ENCODE results near the gene SUSD3. TPM values are rescaled to one million over a fixed set of nuclear protein-coding genes. Genes with fewer than 3 reads are reported as not detected.

SUSD3 gene
- total RNA-seq, result not detected in 2 replicates
- 0.14 TPM in 1 of 2 replicates, not detected in the other for polyA plus RNA-seq
- not detected in 2 replicates for polyA plus RNA-seq (2011; cell fraction: cytosol; rRNA removed)
- not detected in 2 replicates for polyA plus RNA-seq (2011; cell fraction: nucleus; rRNA removed)
- not detected in 2 replicates for polyA plus RNA-seq (2012)
- 0.40 and 0.68 TPM in 2 replicates for polyA minus RNA-seq
- polyA minus RNA-seq (2011; cell fraction: cytosol; rRNA and poly(A)+ RNA removed), result not detected
- polyA minus RNA-seq (2011; cell fraction: nucleus; rRNA and poly(A)+ RNA removed), result not detected in 2 replicates
- not detected for Bru-seq, nascent RNA
- BruChase-seq, experiment 1, labeled RNA remaining after a 6-hour chase, result percentile 7 among the genes with signal in this experiment
- not detected for BruChase-seq, experiment 2, labeled RNA remaining after a 2-hour chase
- long read RNA-seq, partial matches to known transcripts, result 0 of 1 reads
- long read RNA-seq, other reads (novel, unspliced or antisense), result 1 of 1 reads

GRCh38 chr9:93058355-93059010, at the start of gene SUSD3:
TSS of gene SUSD3 (plus strand) at chr9:93058701. CDS start at chr9:93058743, 42 bp downstream.
- no peak within 1 kb of the TSS for H3K4me2 ChIP-seq (ENCODE audit: insufficient read depth, low read length)
- intact Hi-C loops (cut with micrococcal nuclease), result loop anchor here (5.0 kb wide), 1 partner anchor 34 kb away; no protein-coding TSS in a partner anchor
- H3K79me2 ChIP-seq (ENCODE audit: control insufficient read depth, insufficient read depth, low read length), result no peaks in the 10 kb centered on the region
- BruUV-seq (replicated peaks), result no TSS peak
- H3K27ac ChIP-seq (ENCODE audit: insufficient read depth, low read depth, low read length), result no peak within 1 kb of the TSS
- FAIRE-seq, result no peak
- no peaks in the 10 kb centered on the region for H3K36me3 ChIP-seq (ENCODE audit: control insufficient read depth in 2 of 2, extremely low read depth in 1 of 2, insufficient read depth in 2 of 2, low read length in 2 of 2)
- ChIA-PET POLR2A (no interaction called here), CTCF (no interaction called here)
- no peaks in the 10 kb centered on the region for H3K9me1 ChIP-seq (replicated peaks; ENCODE audit: control insufficient read depth, extremely low read depth, insufficient read depth, low read length)
- peak; percentile 32 for DNase-seq (ENCODE audit: low read depth, low spot score)
- no peak within 1 kb of the TSS for H3K9ac ChIP-seq (replicated peaks; ENCODE audit: extremely low read depth, insufficient read depth, low read length)
- H3K4me1 ChIP-seq (ENCODE audit: control insufficient read depth, extremely low read depth, insufficient read depth, low read length), result no peaks in the 10 kb centered on the region
- no peak within 1 kb of the TSS for H2AFZ ChIP-seq (ENCODE audit: low read depth, low read length)
- H4K20me1 ChIP-seq (replicated peaks; ENCODE audit: control insufficient read depth, extremely low read depth, insufficient read depth, low read length), result no peaks in the 10 kb centered on the region
- TF ChIP-seq MYC (IDR thresholded peaks at IDR 0.05; ENCODE audit: low read depth, low read length), result no peak
- H3K27me3 ChIP-seq (ENCODE audit: control insufficient read depth in 2 of 2, insufficient read depth in 2 of 2, low read length in 2 of 2), result peaks cover 0 to 2% of the 10 kb centered on the region in 2 experiments
- dilution Hi-C loops (cut with MboI; ENCODE audit: extremely low pct_ligation_motif_present, low sequenced_read_pairs), result no loop called here
- no peaks in the 10 kb centered on the region for H3K9me3 ChIP-seq (replicated peaks; ENCODE audit: control insufficient read depth, insufficient read depth, low read length)
- H3K4me3 ChIP-seq (replicated peaks in 1 of 3; ENCODE audit: insufficient read depth in 1 of 3, low read depth in 1 of 3, low read length in 3 of 3), result no peak within 1 kb of the TSS

- DNase-seq (ENCODE audit: low read depth, low spot score) (no peak), FAIRE-seq (no peak)
- no peak overlapping the region for H3K4me3 ChIP-seq (replicated peaks in 1 of 3; ENCODE audit: insufficient read depth in 1 of 3, low read depth in 1 of 3, low read length in 3 of 3)
- no peak overlapping the region for H2AFZ ChIP-seq (ENCODE audit: low read depth, low read length)
- no peaks in the 10 kb centered on the region for H4K20me1 ChIP-seq (replicated peaks; ENCODE audit: control insufficient read depth, extremely low read depth, insufficient read depth, low read length)
- H3K79me2 ChIP-seq (ENCODE audit: control insufficient read depth, insufficient read depth, low read length), result no peaks in the 10 kb centered on the region
- H3K9me1 ChIP-seq (replicated peaks; ENCODE audit: control insufficient read depth, extremely low read depth, insufficient read depth, low read length), result no peaks in the 10 kb centered on the region
- H3K36me3 ChIP-seq (ENCODE audit: control insufficient read depth in 2 of 2, extremely low read depth in 1 of 2, insufficient read depth in 2 of 2, low read length in 2 of 2), result no peaks in the 10 kb centered on the region
- no peak overlapping the region for H3K9ac ChIP-seq (replicated peaks; ENCODE audit: extremely low read depth, insufficient read depth, low read length)
- TF ChIP-seq MAX (IDR thresholded peaks at IDR 0.05; ENCODE audit: insufficient read depth, insufficient read length) (no peak), JUN (IDR thresholded peaks at IDR 0.05; ENCODE audit: borderline replicate concordance, insufficient read depth, insufficient read length, low read depth) (no peak), POLR2A (IDR thresholded peaks at IDR 0.05; ENCODE audit: low read depth, low read length) (no peak), POLR2AphosphoS5 (IDR thresholded peaks at IDR 0.05; ENCODE audit: insufficient read depth, low read depth, low read length) (no peak), EZH2 (IDR thresholded peaks at IDR 0.05; ENCODE audit: borderline replicate concordance, low read depth, low read length, severe bottlenecking) (no peak), GATA2 (IDR thresholded peaks at IDR 0.05; ENCODE audit: insufficient read depth, insufficient read length, low read depth, low read length) (no peak)
- H3K4me1 ChIP-seq (ENCODE audit: control insufficient read depth, extremely low read depth, insufficient read depth, low read length), result no peaks in the 10 kb centered on the region
- intact Hi-C loops (cut with micrococcal nuclease) (no loop called here), dilution Hi-C loops (cut with MboI; ENCODE audit: extremely low pct_ligation_motif_present, low sequenced_read_pairs) (no loop called here)
- CTCF ChIA-PET, result interaction anchor here (0.7 kb wide), 1 partner anchor 16 kb away, joined by 3 read pairs; no protein-coding TSS in a partner anchor
- no peaks in the 10 kb centered on the region for H3K9me3 ChIP-seq (replicated peaks; ENCODE audit: control insufficient read depth, insufficient read depth, low read length)
- no peaks in the 10 kb centered on the region for H3K27me3 ChIP-seq (ENCODE audit: control insufficient read depth in 2 of 2, insufficient read depth in 2 of 2, low read length in 2 of 2)
- no peak overlapping the region for H3K4me2 ChIP-seq (ENCODE audit: insufficient read depth, low read length)
- POLR2A ChIA-PET, result no interaction called here
- H3K27ac ChIP-seq (ENCODE audit: insufficient read depth, low read depth, low read length), result no peak overlapping the region
- BruUV-seq (replicated peaks), result no TSS peak
Observed at GRCh38 chr9:93009337-93010015, 49.0 kb upstream of the SUSD3 start.

Measured in endothelial cell of umbilical vein (primary cell).